Measurements from ENCODE around the gene CA6.

The CA6 gene

GRCh38 chr1:9014475-9015375 is 69.1 kb downstream of the CA6 start:
- Histone ChIP-seq H3K27me3 (ENCODE audit: insufficient read depth, low read depth) (peaks cover 9% of the 10 kb centered on the region), H3K9ac (no peak overlapping the region), H4K20me1 (ENCODE audit: insufficient read depth) (no peaks in the 10 kb centered on the region), H3K36me3 (ENCODE audit: insufficient read depth) (no peaks in the 10 kb centered on the region), H2AFZ (ENCODE audit: low read depth) (no peak overlapping the region), H3K79me2 (ENCODE audit: insufficient read depth, low read depth) (no peaks in the 10 kb centered on the region), H3K4me3 (IDR thresholded peaks at IDR 0.05; ENCODE audit: insufficient read depth, low read depth, low read length) (no peak overlapping the region), H3K4me2 (no peak overlapping the region), H3K27ac (no peak overlapping the region), H3K4me1 (ENCODE audit: low read depth, poor library complexity, severe bottlenecking) (no peaks in the 10 kb centered on the region)
- TF ChIP-seq, protein P1, sequence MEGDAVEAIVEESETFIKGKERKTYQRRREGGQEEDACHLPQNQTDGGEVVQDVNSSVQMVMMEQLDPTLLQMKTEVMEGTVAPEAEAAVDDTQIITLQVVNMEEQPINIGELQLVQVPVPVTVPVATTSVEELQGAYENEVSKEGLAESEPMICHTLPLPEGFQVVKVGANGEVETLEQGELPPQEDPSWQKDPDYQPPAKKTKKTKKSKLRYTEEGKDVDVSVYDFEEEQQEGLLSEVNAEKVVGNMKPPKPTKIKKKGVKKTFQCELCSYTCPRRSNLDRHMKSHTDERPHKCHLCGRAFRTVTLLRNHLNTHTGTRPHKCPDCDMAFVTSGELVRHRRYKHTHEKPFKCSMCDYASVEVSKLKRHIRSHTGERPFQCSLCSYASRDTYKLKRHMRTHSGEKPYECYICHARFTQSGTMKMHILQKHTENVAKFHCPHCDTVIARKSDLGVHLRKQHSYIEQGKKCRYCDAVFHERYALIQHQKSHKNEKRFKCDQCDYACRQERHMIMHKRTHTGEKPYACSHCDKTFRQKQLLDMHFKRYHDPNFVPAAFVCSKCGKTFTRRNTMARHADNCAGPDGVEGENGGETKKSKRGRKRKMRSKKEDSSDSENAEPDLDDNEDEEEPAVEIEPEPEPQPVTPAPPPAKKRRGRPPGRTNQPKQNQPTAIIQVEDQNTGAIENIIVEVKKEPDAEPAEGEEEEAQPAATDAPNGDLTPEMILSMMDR (conservative IDR thresholded peaks at IDR 0.05; ENCODE audit: low read depth, low read length) = no peak

- H3K4me1 ChIP-seq (ENCODE audit: low read depth, poor library complexity, severe bottlenecking) = no peaks in the 10 kb centered on the region
- H3K4me2 ChIP-seq = no peak overlapping the region
- H3K4me3 ChIP-seq (IDR thresholded peaks at IDR 0.05; ENCODE audit: insufficient read depth, low read depth, low read length) = no peak overlapping the region
- H3K79me2 ChIP-seq (ENCODE audit: insufficient read depth, low read depth) = no peaks in the 10 kb centered on the region
- H4K20me1 ChIP-seq (ENCODE audit: insufficient read depth) = no peaks in the 10 kb centered on the region
- H3K27me3 ChIP-seq (ENCODE audit: insufficient read depth, low read depth) = peaks cover 9% of the 10 kb centered on the region
- no peak overlapping the region for H3K27ac ChIP-seq
- H3K9ac ChIP-seq = no peak overlapping the region
- no peak overlapping the region for H2AFZ ChIP-seq (ENCODE audit: low read depth)
- TF ChIP-seq, protein P1 (conservative IDR thresholded peaks at IDR 0.05; ENCODE audit: low read depth, low read length) = no peak
- H3K36me3 ChIP-seq (ENCODE audit: insufficient read depth) = no peaks in the 10 kb centered on the region
Observed at GRCh38 chr1:9016455-9016854, 70.8 kb downstream of the CA6 start.

GRCh38 chr1:9018333-9018732 is 72.7 kb downstream of the CA6 start:
- Histone ChIP-seq H3K79me2 (ENCODE audit: insufficient read depth, low read depth) (no peaks in the 10 kb centered on the region), H4K20me1 (ENCODE audit: insufficient read depth) (no peaks in the 10 kb centered on the region), H2AFZ (ENCODE audit: low read depth) (no peak overlapping the region), H3K4me3 (IDR thresholded peaks at IDR 0.05; ENCODE audit: insufficient read depth, low read depth, low read length) (no peak overlapping the region), H3K36me3 (ENCODE audit: insufficient read depth) (no peaks in the 10 kb centered on the region), H3K4me1 (ENCODE audit: low read depth, poor library complexity, severe bottlenecking) (no peaks in the 10 kb centered on the region), H3K4me2 (no peak overlapping the region), H3K27me3 (ENCODE audit: insufficient read depth, low read depth) (peaks cover 4% of the 10 kb centered on the region; the same call in 1 of the 2 replicates), H3K9ac (no peak overlapping the region), H3K27ac (no peak overlapping the region)
- TF ChIP-seq, protein P1 (conservative IDR thresholded peaks at IDR 0.05; ENCODE audit: low read depth, low read length) = no peak

DNA sequence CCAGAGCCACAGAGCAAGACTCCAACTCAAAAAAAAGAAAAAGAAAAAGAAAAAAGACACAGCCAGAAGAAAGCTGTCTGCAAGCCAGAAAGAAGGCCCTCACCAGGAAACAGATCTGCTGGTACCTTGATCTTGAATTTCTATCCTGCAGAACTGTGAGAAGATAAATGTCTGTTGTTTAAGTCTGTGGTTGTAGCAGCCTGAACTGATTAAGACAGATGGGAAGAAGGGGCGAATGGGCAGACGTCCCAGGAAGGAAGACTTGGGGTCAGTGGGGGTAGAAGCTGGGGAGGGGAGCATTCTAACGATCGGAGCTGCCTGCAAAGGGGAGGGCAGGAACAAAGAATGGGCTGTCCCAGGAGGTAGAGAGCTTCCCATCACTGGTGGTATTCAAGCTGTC is 74.2 kb downstream of the CA6 start:
- H3K4me3 ChIP-seq (IDR thresholded peaks at IDR 0.05; ENCODE audit: insufficient read depth, low read depth, low read length) = no peak overlapping the region

More for the DNA sequence above, 74.2 kb downstream of the CA6 start:
- H3K79me2 ChIP-seq (ENCODE audit: insufficient read depth, low read depth) = no peaks in the 10 kb centered on the region
- no peak overlapping the region for H2AFZ ChIP-seq (ENCODE audit: low read depth)
- H4K20me1 ChIP-seq (ENCODE audit: insufficient read depth) = no peaks in the 10 kb centered on the region
- TF ChIP-seq, protein P1 (conservative IDR thresholded peaks at IDR 0.05; ENCODE audit: low read depth, low read length) = no peak
- H3K27ac ChIP-seq = no peak overlapping the region
- H3K9ac ChIP-seq = no peak overlapping the region
- H3K4me2 ChIP-seq = no peak overlapping the region
- no peaks in the 10 kb centered on the region for H3K4me1 ChIP-seq (ENCODE audit: low read depth, poor library complexity, severe bottlenecking)
- H3K27me3 ChIP-seq (ENCODE audit: insufficient read depth, low read depth) = peaks cover 4% of the 10 kb centered on the region; the same call in 1 of the 2 replicates
- no peaks in the 10 kb centered on the region for H3K36me3 ChIP-seq (ENCODE audit: insufficient read depth)

Measured in KMS-11 (cell line).